HG03045 (cell line): ENCODE results near the gene ZIC2.

Source experiments
- ATAC-seq: cut with Tn5 transposase; IDR thresholded peaks from one replicate; pipeline ENCODE4 v1.9.1; 2021; ENCODE audit warnings: mild to moderate bottlenecking, moderate library complexity; ENCODE audit not compliant: unreplicated experiment

Gene ZIC2

GRCh38 chr13:99959127-99959539, 22.5 kb upstream of the ZIC2 start:
- ATAC-seq = no peak

GRCh38 chr13:99959540-99960230, 21.9 kb upstream of the ZIC2 start:
- no peak for ATAC-seq

- ATAC-seq = no peak
Observed at GRCh38 chr13:99960663-99961311, 20.8 kb upstream of the ZIC2 start.

- ATAC-seq = no peak
Observed at GRCh38 chr13:99961636-99962035, 19.9 kb upstream of the ZIC2 start.

GRCh38 chr13:99962242-99962641, 19.3 kb upstream of the ZIC2 start:
- no peak for ATAC-seq

- no peak for ATAC-seq
Observed at GRCh38 chr13:99963816-99964339, 17.7 kb upstream of the ZIC2 start.

GRCh38 chr13:99965329-99966000, 16.1 kb upstream of the ZIC2 start:
- no peak for ATAC-seq

GRCh38 chr13:99966064-99966805, 15.3 kb upstream of the ZIC2 start:
- no peak for ATAC-seq

GRCh38 chr13:99967498-99967868, 14.1 kb upstream of the ZIC2 start:
- ATAC-seq = no peak

GRCh38 chr13:99967869-99968520, 13.6 kb upstream of the ZIC2 start:
- no peak for ATAC-seq

- ATAC-seq = no peak
Observed at GRCh38 chr13:99968521-99969452, 12.8 kb upstream of the ZIC2 start.

- no peak for ATAC-seq
Observed at GRCh38 chr13:99969453-99969918, 12.1 kb upstream of the ZIC2 start.

- no peak for ATAC-seq
Observed at GRCh38 chr13:99969919-99970650, 11.5 kb upstream of the ZIC2 start.

GRCh38 chr13:99970651-99971575, 10.7 kb upstream of the ZIC2 start:
- no peak for ATAC-seq

- ATAC-seq = no peak
Observed at GRCh38 chr13:99971576-99972189, 9.9 kb upstream of the ZIC2 start, which contains the start of gene ZIC5. TSS of gene ZIC5 (minus strand) at chr13:99971767. CDS start at chr13:99971603, 164 bp downstream.

GRCh38 chr13:99972190-99972731, 9.3 kb upstream of the ZIC2 start:
- no peak for ATAC-seq
